LHCN-M2 (cell line): ENCODE data around the gene RAB36. TPM values are rescaled to one million over a fixed set of nuclear protein-coding genes. Genes with fewer than 3 reads are reported as not detected.

ENCODE experiments used
- DNase-seq: peaks from one replicate; pipeline ENCODE4 v3.0.0-alpha.2; 2012; ENCODE audit warnings: low read depth
- total RNA-seq: library from RNA; depleted of rRNA; stranded (reverse); fragments of >200 nt; gene quantifications from 2 replicates; pipeline ENCODE4 v1.2.3, GENCODE V29; 2014

RAB36 gene
- total RNA-seq, 1 experiment from 2014 or later: 0.11 TPM

- no peak for DNase-seq
Observed at GRCh38 chr22:23108249-23109078, 36.8 kb upstream of the RAB36 start.

GRCh38 chr22:23109079-23109347, 36.3 kb upstream of the RAB36 start:
- DNase-seq: no peak

DNA sequence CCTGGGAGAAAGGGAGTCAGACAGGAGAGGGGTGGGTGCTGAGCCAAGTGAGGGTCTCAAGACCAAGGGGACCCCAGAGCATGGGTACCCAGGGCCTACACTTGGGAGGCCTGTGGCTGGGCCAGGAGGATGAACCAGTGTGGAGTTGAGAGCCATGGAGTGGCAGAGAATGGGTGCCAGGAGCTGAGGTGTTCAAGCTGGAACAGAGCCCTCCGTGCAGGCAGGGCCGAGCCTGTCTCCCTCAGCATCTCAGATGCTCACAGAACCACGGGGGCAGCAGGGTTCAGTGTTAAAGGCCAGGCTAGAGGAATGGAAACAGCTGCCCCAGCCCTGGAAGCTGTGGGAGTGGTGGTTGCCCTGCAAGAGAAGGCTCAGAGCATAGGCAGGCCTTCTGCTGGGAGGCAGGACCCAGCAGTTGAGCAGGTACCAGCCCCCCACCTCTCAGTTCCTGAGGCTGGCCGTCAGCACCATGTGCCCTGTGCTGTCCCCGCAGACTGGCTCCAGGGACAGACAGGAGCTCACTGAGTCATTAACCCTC, 35.8 kb upstream of the RAB36 start:
- peak; percentile 49 for DNase-seq

- peak; percentile 97 for DNase-seq
Observed at GRCh38 chr22:23110190-23110921, 34.9 kb upstream of the RAB36 start.

DNA sequence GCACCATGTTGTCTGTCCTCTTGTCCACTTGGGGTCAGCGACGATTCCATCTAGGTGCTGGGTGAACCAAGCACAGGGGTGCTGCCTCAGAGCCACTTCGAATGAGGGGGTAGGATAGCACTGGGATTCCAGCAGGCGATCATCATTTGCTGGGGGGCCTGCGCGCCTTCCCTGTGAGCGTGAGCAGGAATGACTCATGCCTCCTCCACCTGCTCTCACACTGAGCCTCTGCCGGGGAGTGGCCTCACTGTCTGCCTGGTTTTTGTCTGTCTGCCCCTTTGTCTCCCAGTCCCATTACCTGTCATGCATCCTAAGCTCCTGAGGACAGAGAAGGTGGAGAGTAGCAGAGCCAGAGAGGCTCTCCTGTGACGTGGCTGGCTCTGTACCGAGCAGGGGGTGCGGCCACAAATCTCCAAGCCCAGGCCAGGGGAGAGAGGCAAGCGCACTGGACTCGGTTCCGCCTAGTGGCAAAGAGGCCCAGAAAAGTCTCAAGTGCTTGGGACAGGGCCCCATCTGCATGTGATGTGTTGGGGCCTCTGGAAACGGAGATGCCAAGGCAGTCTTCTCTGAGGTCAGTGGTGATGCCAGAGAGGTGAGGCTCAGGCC, 34.3 kb upstream of the RAB36 start:
- DNase-seq: no peak

GRCh38 chr22:23112472-23113012, 32.7 kb upstream of the RAB36 start:
- DNase-seq: no peak

- DNase-seq: peak; percentile 98
Observed at GRCh38 chr22:23113067-23113846, 32.0 kb upstream of the RAB36 start.

- peak; percentile 81 for DNase-seq
Observed at GRCh38 chr22:23113847-23114720, 31.2 kb upstream of the RAB36 start.

- DNase-seq: no peak
Observed at GRCh38 chr22:23114721-23115020, 30.6 kb upstream of the RAB36 start.

- no peak for DNase-seq
Observed at GRCh38 chr22:23115369-23115768, 29.9 kb upstream of the RAB36 start.

DNA sequence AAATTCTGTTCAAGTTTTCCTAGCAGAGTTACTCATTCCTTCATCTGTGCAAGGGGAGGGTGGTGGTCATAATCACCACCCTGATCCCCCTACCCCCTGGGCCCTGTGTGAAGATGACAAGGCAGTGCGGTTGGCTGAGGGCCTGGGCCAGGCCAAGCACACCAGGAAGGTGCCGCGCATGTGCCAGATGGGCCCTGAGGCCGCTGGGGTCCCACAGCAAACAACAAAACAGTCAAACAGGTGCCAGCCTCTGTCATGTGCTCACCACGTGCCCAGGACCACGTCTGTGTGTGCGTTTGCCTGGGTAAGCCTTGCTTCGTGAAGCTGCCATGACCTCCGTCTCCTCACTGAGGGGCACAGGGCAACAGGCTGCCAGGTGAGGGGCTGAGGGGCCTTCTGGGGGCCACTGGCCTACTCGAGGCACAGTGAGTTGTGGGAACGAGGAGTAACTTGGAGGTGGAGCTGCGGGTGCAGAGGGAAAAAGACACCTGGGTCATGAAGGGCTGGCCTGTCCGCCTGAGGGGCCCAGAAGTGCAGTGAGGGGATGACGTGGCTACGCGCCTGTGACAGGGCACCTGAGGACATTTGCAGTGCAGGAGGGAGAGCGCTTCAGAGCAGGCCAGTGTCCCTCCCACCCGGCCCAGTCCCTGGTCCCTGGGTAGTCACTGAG, 29.3 kb upstream of the RAB36 start:
- no peak for DNase-seq

DNA sequence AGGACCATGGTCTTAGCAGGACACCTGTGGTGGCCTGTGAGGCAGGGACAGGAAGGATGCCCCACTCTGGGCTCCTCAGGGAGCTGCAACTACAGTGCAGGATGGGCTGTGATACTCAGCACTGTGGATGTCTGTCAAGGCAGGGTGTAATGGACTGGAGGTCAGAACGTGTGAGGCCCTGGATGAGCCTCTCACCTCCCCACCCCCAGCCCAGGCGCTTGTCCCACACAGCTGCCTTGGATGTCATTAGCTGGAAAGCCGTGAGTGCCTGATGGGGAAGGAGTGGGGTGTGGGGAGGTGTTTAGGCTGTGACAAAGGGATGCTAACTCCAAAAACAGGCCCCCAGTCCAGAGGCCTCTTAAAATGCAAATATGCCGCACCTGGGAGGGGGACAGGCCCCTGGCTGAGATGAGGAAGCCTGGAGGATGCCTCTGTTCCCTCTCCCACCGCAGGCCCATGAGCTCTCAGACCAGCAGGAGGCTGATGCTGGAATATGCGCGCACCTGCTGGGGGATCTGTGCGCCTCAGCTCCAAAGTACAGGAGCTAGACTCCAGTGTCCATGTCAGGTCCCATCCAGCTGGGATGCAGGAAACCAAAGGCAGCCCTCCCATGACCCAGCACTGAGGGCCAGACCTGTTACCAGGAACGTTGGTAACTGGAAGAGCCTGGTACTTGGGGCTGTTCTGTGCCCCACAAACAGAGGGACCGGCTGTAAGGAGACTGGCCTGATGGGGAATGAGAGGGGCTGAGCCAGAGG, 28.6 kb upstream of the RAB36 start:
- no peak for DNase-seq

DNA sequence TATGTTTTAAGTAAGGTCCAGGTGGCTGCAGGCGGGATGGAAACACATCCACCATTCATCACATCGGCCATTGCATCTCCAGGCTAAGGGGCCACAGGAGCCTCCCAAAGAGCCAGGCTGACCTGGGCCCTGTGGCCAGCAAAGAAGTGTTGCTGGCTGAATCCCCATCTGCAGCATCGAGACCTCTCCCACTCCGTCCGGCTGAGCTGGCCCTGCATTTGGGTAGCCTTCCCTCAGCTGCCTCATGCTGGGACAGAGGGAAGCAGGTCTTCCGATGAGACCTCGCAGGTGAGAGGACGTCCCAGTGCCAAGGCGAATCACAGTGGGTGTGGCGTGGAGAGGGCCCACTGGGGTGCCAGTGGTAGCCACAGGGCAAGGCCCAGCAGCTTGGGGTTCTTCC, 28.0 kb upstream of the RAB36 start:
- no peak for DNase-seq

GRCh38 chr22:23117891-23118646, 27.2 kb upstream of the RAB36 start:
- DNase-seq: no peak

- DNase-seq: no peak
Observed at GRCh38 chr22:23118647-23119493, 26.4 kb upstream of the RAB36 start.

GRCh38 chr22:23119494-23120414, 25.5 kb upstream of the RAB36 start:
- no peak for DNase-seq
